GM10248 (cell line): Measurements from ENCODE around the gene BRAT1.

Experiments
- CTCF ChIA-PET: fragments of 300-600 bp; sonication (Branson Sonifier 250); formaldehyde crosslinking; extraction: SDS; loops from one replicate; lab custom pipeline; 2021; ENCODE audit warnings: antibody characterized with exemption; lab: Yijun Ruan, JAX
- POLR2A ChIA-PET: fragments of 350-650 bp; sonication (Branson Sonifier 250); formaldehyde crosslinking; extraction: SDS; loops from one replicate; lab custom pipeline; 2020; ENCODE audit warnings: antibody characterized with exemption; lab: Yijun Ruan, JAX
- DNase-seq: peaks from one replicate; pipeline ENCODE4 v3.0.0; 2012; ENCODE audit errors: extremely low spot score
- CTCF ChIP-seq: IDR thresholded peaks from 2 replicates; pipeline ENCODE4 v1.5.1; 2012; ENCODE audit warnings: mild to moderate bottlenecking, low read depth; ENCODE audit errors: extremely low read depth, missing control alignments, control extremely low read depth

BRAT1 gene

DNA sequence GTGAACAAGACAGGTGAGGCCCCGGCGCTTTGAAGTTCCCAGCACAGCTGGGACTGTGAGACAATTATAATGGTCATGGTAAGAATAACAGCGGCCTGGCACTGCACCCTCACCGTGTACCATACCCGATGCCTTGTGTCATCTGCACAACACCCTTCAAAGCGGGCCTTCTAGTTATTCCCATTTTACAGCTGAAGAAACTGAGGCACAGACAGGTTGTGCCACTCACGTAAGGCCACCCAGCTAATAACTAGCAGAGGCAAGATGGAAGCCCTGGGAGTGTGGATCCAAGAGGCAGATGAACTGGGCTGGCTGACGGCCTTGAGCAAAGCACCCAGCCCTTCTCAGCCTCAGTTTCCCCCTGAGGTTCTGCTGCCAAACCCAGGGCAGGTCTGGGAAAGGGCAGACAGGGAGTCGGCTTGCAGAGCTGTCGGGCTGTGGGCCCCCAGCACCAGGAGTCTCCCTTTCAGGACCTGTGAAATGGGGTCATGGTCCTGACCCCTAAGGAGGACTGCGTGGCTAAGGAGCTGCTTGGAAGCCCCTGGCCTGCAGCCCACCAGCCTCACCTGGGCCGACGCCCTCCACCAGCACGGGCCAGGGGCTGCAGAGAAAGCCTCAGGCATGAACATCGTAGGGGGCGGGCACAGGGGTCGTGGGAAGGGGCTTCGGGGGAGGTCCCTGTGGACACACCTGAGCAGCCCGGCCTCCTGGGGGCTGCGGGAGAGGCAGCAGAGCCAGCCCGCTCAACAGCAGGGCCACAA lies 51.0 kb downstream of the BRAT1 start:
- no peak for DNase-seq
- ChIA-PET POLR2A (no interaction called here), CTCF (interaction anchor here (1.1 kb wide), 1 partner anchor 54 kb away, joined by 3 read pairs; no protein-coding TSS in a partner anchor)
- no peak for TF ChIP-seq CTCF

DNA sequence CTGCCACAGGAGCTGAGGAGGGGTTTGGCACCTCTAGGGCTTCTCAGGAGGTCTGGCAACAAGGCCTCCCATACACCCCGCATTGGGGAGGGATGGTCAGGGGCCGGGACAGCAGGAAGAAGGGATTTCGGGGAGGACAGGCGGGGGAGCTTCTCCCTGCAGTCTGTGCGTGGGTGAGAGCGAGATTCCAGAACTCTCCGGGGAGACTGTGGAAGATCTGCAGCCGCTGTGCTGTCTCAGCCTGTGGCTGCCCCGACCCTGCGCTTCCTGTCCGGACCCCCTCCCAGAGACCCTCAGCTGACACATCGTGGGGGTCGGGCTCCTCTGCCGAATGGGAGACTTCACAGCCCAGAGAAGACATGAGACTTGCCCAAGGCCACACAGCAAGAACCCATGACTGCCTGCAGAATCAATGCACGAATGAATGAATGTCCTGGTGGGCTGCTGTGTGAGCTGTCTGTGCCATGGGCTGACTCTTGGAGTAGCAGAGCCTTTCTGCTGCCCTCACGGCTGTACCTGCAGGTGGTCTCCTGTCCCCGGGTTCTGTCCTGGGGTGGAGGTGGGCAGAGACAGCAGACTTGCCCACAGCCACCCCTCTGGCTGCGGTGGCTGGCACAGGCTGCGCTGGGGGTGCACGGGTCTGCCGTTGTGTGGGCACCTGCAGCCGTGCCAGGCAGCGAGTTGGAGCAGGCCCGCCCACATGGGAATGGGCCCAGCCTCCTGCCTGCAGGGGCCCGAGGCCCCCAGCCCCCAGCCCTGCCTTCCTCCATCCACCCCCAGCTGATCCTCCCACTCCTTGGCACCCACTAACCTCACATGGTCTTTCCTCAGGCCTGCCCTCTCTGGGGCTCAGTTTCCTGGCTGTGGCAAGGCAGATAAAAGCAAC lies 52.0 kb downstream of the BRAT1 start:
- no peak for TF ChIP-seq CTCF
- CTCF ChIA-PET: no interaction called here
- no peak for DNase-seq
- POLR2A ChIA-PET: no interaction called here

GRCh38 chr7:2502647-2502966 lies 52.7 kb downstream of the BRAT1 start:
- DNase-seq: no peak
- no peak for TF ChIP-seq CTCF
- ChIA-PET CTCF (interaction anchor here (1.7 kb wide), 1 partner anchor 10 kb away, joined by 6 read pairs; no protein-coding TSS in a partner anchor), POLR2A (no interaction called here)

DNA sequence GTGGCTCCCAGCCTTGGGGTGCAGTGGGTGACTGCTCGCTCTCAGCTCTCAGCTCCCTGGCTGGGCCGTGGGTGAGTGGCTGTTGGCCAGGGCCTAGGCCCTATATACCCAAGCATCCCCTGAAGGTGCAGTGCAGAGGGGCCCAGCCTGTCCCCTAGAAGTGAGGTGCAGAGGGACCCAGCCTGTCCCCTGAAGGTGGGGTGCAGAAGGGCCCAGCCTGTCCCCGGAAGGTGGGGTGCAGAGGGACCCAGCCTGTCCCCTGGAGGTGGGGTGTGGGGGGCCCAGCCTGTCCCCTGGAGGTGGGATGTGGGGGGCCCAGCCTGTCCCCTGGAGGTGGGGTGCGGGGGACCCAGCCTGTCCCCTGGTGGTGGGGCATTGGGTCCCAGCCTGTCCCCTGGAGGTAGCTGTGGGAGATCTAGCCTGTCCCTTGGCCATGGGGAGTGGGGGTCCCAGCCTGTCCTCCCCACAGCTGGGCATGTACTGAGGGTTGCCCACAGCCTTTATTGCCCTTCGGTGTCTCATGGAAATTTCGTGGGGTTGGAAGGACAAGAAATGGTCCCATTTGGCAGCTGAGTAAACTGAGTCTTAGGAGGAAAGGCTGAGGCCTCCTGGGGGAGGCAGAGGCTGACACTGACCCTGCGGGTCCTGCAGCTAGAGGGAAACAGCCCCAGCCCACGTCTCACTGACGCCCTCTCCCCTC lies 53.2 kb downstream of the BRAT1 start:
- ChIA-PET CTCF (interaction anchor here (0.6 to 1.9 kb wide), 3 partner anchors 10 to 33 kb away, joined by 3 to 6 read pairs (median 6); no protein-coding TSS in a partner anchor), POLR2A (no interaction called here)
- DNase-seq: no peak
- no peak for TF ChIP-seq CTCF

DNA sequence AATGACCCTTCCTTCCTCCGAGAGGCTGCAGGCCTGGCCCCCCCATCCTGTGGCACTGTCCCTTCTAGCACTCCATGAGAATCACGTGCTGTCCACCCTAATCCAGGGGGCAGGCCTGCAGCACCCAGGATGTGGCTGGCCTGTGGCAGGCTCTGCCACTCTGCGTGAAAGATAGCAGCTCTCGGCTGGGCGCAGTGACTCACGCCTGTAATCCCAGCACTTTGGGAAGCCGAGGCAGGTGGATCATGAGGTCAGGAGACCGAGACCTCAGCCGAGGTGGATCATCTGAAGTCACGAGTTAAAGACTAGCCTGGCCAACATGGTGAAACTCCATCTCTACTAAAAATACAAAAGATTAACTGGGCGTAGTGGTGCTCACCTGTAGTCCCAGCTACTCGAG lies 54.6 kb downstream of the BRAT1 start:
- POLR2A ChIA-PET: no interaction called here
- DNase-seq: no peak
- TF ChIP-seq CTCF: no peak
- CTCF ChIA-PET: interaction anchor here (1.3 to 1.9 kb wide), 2 partner anchors 13 to 32 kb away, joined by 4 to 6 read pairs; no protein-coding TSS in a partner anchor
